Mucosa of descending colon (tissue), 3 donors: Measurements from ENCODE around the gene NPBWR2. TPM values are rescaled to one million over a fixed set of nuclear protein-coding genes. Genes with fewer than 3 reads are reported as not detected.
A peak's percentile ranks its signal among the peaks of the same experiment; 100 is the strongest.

Experiments used
- ATAC-seq: fragments of 200-7000 bp; cut with Tn5 transposase; one replicate; pipeline ENCODE4 v1.9.1; 2020; ENCODE audit warnings: mild to moderate bottlenecking, moderate library complexity
- DNase-seq, 3 donors: peaks; one replicate each; pipeline ENCODE4 v3.0.0-alpha.2; 2020
- H3K36me3 ChIP-seq: fragments of 200-600 bp; one replicate; pipeline ENCODE4 v1.8.0; 2021; ENCODE audit warnings: low read depth, mild to moderate bottlenecking
- H3K4me1 ChIP-seq: fragments of 200-600 bp; one replicate; pipeline ENCODE4 v1.8.0; 2021; ENCODE audit warnings: low read depth, mild to moderate bottlenecking
- H3K4me3 ChIP-seq: fragments of 200-600 bp; one replicate; pipeline ENCODE4 v1.8.0; 2021; ENCODE audit warnings: mild to moderate bottlenecking
- H3K9me3 ChIP-seq: fragments of 200-600 bp; one replicate; pipeline ENCODE4 v1.8.0; 2021; ENCODE audit warnings: mild to moderate bottlenecking
- intact Hi-C, 2 donors: fragments of 100-400 bp; cut with DNase I in 1 of 2; cut with micrococcal nuclease in 1 of 2; formaldehyde crosslinking; loops; one replicate each; pipeline versions ENCODE4 v1.11.0 to v1.11.1; 2022; cut with DNase I, micrococcal nuclease
- total RNA-seq, 3 donors: library from RNA; stranded (reverse); fragmentation: NEBNext Ultra II Directional in 2 of 3; extraction: Animal tissue kit (Norgen Biotek cat#: 25700) in 2 of 3; gene quantifications; one replicate each; pipeline versions ENCODE4 v1.2.1 to v1.2.4, GENCODE V29; 2021 to 2023
- TF ChIP-seq, protein P1 (sequence below): fragments of 200-600 bp; IDR thresholded peaks from one replicate; pipeline ENCODE4 v1.8.0; 2022; ENCODE audit warnings: antibody characterized with exemption, mild to moderate bottlenecking
- donor health status: DM: no; HTN: no; CAD: no; lungs with moderate emphysema.
- donor health status: DM: no; HTN: no; CAD: no.
- donor health status: DM: no; HTN: yes; CAD: no.

NPBWR2 gene
- total RNA-seq, 3 donors from 2014 or later, result not detected

DNA sequence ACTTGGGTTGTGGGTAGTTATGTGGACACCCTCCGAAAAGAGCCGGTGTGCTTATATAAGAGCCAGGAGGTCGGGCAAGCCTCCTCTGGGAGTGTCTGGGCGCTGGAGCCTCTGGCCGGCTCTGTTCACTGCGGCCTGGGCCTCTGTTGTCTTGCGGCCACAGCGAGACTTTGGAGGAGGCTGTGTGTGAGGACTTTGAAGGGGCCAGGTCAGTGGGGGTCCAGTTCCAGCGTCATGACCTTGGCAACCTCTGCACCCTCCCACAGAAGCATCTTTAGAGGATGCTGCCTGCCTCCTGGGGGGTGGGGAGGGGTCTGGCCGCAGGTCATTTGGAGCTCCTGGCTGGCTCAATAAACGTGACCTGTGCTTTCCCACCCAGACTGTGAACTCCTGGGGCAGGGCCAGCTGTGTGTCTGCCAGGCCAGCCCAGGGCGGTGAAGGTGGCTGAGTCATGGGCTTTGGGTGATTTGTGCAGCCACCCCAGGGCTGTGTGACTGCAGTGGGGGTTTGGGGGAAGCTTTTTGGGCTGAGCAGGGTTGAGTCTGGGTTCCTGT lies 43.1 kb downstream of the NPBWR2 start:
- intact Hi-C loops, result no loop called here

DNA sequence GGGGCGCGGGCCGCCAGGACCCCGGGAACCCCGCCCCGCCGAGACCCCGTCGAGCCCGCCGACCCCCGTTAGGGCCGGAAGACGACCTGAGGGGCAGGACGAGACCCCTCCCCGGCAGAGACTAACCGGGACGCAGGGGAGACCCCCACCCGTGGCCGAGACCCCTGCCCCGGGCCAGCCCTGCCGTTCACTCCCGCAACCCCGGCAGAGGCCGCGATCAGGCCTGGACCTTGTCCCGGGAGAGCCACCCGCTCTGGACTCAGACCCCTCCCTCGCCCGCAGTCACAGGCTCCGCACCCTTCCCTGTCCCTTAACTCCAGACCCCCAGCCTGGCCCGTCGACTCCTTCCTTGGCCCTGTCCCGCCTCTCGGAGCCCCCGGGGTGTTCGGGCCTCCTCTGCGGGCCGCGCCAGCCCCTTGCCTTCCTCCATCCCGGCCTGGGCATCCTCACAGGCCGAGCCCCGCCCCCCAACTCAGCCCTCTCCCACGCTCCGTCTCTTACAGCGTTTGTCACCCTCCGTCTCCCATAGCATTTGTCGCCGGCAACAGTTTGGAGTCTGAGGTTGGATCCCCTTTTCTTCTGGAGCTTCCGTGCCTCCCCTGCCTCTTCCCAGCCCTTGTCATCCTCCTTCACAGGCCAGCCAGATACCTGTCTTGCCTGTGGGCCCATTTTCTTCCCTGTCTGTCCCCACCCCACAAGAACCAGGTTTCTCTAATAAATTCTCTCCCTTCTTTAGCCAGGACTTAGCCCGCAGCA lies 43.8 kb downstream of the NPBWR2 start:
- intact Hi-C loops, result no loop called here
- TF ChIP-seq, protein P1, sequence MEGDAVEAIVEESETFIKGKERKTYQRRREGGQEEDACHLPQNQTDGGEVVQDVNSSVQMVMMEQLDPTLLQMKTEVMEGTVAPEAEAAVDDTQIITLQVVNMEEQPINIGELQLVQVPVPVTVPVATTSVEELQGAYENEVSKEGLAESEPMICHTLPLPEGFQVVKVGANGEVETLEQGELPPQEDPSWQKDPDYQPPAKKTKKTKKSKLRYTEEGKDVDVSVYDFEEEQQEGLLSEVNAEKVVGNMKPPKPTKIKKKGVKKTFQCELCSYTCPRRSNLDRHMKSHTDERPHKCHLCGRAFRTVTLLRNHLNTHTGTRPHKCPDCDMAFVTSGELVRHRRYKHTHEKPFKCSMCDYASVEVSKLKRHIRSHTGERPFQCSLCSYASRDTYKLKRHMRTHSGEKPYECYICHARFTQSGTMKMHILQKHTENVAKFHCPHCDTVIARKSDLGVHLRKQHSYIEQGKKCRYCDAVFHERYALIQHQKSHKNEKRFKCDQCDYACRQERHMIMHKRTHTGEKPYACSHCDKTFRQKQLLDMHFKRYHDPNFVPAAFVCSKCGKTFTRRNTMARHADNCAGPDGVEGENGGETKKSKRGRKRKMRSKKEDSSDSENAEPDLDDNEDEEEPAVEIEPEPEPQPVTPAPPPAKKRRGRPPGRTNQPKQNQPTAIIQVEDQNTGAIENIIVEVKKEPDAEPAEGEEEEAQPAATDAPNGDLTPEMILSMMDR, result no peak
- Histone ChIP-seq H3K36me3 (no peaks in the 10 kb centered on the region), H3K9me3 (no peaks in the 10 kb centered on the region), H3K4me3 (peak overlapping the region; percentile 42), H3K4me1 (peaks cover 4% of the 10 kb centered on the region)
- no peak for DNase-seq
- ATAC-seq, result no peak

More for the DNA sequence above, 43.1 kb downstream of the NPBWR2 start:
- no peaks in the 10 kb centered on the region for H3K9me3 ChIP-seq
- H3K36me3 ChIP-seq, result no peaks in the 10 kb centered on the region
- no peak overlapping the region for H3K4me3 ChIP-seq
- ATAC-seq, result no peak
- peaks cover 4% of the 10 kb centered on the region for H3K4me1 ChIP-seq
- TF ChIP-seq, protein P1, result no peak
- DNase-seq, result no peak

GRCh38 chr20:64062596-64063388 lies 44.6 kb downstream of the NPBWR2 start, which contains the start of gene TCEA2:
TSS of gene TCEA2 (plus strand) at chr20:64063198. CDS start at chr20:64063313, 115 bp downstream.
- H3K4me1 ChIP-seq, result peaks cover 4% of the 10 kb centered on the region
- DNase-seq, result peak; percentile 97
- H3K36me3 ChIP-seq, result no peaks in the 10 kb centered on the region
- TF ChIP-seq, protein P1, result no peak
- no peaks in the 10 kb centered on the region for H3K9me3 ChIP-seq
- H3K4me3 ChIP-seq, result peak within 1 kb of the TSS; percentile 42
- intact Hi-C loops, result no loop called here
- ATAC-seq, result peak; percentile 96

GRCh38 chr20:64062276-64062595 lies 45.1 kb downstream of the NPBWR2 start:
- ATAC-seq (no peak), DNase-seq (no peak)
- no peaks in the 10 kb centered on the region for H3K36me3 ChIP-seq
- no peaks in the 10 kb centered on the region for H3K9me3 ChIP-seq
- TF ChIP-seq, protein P1, result no peak
- H3K4me3 ChIP-seq, result no peak overlapping the region
- peaks cover 4% of the 10 kb centered on the region for H3K4me1 ChIP-seq
- intact Hi-C loops, result no loop called here

- intact Hi-C loops, result no loop called here
- no peak for DNase-seq
- TF ChIP-seq, protein P1, result no peak
Observed at GRCh38 chr20:64058536-64058935, 48.8 kb downstream of the NPBWR2 start.

More at GRCh38 chr20:64058536-64058935, 48.8 kb downstream of the NPBWR2 start:
- H3K9me3 ChIP-seq, result no peaks in the 10 kb centered on the region
- peaks cover 4% of the 10 kb centered on the region for H3K4me1 ChIP-seq
- no peak for ATAC-seq
- H3K4me3 ChIP-seq, result no peak overlapping the region
- no peaks in the 10 kb centered on the region for H3K36me3 ChIP-seq
